Measurements from ENCODE around the gene SUOX.

GRCh38 chr12:55957106-55957859 is 39.8 kb upstream of the SUOX start:
- TF ChIP-seq EZH2 (IDR thresholded peaks at IDR 0.05; ENCODE audit: borderline replicate concordance, low read depth, low read length, severe bottlenecking) = no peak
- no peak for TF ChIP-seq CTCF (IDR thresholded peaks at IDR 0.05; ENCODE audit: borderline replicate concordance, extremely low read depth, low read length, poor library complexity, severe bottlenecking)

Measured in DND-41 (cell line).